GM12873 (cell line): ENCODE data around the gene DGKG.

ENCODE experiments used
- TF ChIP-seq, protein P1 (sequence below): IDR thresholded peaks from 2 replicates; pipeline ENCODE4 v1.5.1; 2012; ENCODE audit warnings: low read depth, mild to moderate bottlenecking, moderate library complexity, low read length, control low read depth; ENCODE audit not compliant: insufficient read depth; ENCODE audit errors: missing control alignments

Gene DGKG

GRCh38 chr3:186171521-186171920 is 190.5 kb downstream of the DGKG start:
- TF ChIP-seq, protein P1, sequence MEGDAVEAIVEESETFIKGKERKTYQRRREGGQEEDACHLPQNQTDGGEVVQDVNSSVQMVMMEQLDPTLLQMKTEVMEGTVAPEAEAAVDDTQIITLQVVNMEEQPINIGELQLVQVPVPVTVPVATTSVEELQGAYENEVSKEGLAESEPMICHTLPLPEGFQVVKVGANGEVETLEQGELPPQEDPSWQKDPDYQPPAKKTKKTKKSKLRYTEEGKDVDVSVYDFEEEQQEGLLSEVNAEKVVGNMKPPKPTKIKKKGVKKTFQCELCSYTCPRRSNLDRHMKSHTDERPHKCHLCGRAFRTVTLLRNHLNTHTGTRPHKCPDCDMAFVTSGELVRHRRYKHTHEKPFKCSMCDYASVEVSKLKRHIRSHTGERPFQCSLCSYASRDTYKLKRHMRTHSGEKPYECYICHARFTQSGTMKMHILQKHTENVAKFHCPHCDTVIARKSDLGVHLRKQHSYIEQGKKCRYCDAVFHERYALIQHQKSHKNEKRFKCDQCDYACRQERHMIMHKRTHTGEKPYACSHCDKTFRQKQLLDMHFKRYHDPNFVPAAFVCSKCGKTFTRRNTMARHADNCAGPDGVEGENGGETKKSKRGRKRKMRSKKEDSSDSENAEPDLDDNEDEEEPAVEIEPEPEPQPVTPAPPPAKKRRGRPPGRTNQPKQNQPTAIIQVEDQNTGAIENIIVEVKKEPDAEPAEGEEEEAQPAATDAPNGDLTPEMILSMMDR = no peak

- TF ChIP-seq, protein P1 = no peak
These were observed 191.5 kb downstream of the DGKG start for GRCh38 chr3:186170516-186170915.

- TF ChIP-seq, protein P1 = no peak
These were observed 192.7 kb downstream of the DGKG start for GRCh38 chr3:186169379-186169778.

DNA sequence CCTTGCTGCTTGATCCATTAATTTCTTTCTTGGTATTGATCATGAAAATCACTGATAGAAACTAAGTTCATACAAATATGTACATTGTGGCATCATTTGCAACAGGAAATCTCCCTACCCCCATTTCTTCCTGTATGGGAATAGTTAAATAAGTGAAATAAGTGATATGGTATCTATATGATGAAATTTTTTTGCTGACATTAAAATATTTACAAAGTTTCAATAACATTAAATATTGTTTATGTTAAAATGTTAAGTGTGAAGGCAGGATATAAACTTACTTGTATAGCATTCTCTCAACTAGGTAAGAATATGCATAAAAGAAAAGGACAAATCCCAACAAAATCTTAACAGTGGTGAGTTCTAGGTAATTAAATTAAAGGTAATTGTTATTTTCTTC is 193.1 kb downstream of the DGKG start:
- TF ChIP-seq, protein P1 = no peak

GRCh38 chr3:186167646-186168395 is 194.2 kb downstream of the DGKG start:
- TF ChIP-seq, protein P1 = no peak

GRCh38 chr3:186166491-186167288 is 195.3 kb downstream of the DGKG start:
- TF ChIP-seq, protein P1 = no peak

DNA sequence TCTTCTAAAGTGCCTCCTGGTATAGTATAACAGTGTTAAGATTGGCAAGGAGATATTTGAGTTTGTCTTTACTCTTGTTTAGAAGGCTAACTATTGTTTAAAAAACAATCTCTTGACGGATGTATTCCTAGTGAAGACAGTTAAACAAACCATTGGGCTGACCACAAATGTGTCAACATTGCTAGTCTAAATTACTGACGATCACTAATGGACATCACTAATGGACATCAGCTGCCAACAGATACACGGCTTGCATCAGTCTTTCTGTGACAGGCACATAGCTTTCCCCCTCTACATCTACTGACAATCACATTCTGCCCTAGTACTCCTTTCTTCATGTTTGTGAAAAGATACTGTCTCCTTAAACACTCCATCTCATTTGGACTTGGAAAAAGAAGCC is 196.0 kb downstream of the DGKG start:
- TF ChIP-seq, protein P1 = no peak
